Gastrocnemius medialis (tissue), 4 donors: ENCODE results near the gene ZNF776.

Experiments used
- CTCF ChIP-seq, 5 experiments: fragments of 450-650 bp in 3 of 5; fragments of 200-600 bp in 2 of 5; sonication (generic) in 2 of 5; IDR thresholded peaks in 4 of 5; conservative IDR thresholded peaks in 1 of 5; 1 replicate in 4 of 5; 2 replicates in 1 of 5; pipeline ENCODE4 v1.5.1; 2016 to 2019; ENCODE audit warnings: antibody characterized with exemption in 5 of 5, mild to moderate bottlenecking in 3 of 5, moderate library complexity in 3 of 5
- POLR2A ChIP-seq, 2 donors: fragments of 450-650 bp; IDR thresholded peaks; one replicate each; pipeline ENCODE4 v1.6.1; 2017; ENCODE audit warnings: antibody characterized with exemption in 2 of 2, mild to moderate bottlenecking in 2 of 2, moderate library complexity in 2 of 2

- TF ChIP-seq CTCF (IDR thresholded peaks at IDR 0.05 in 4 of 5, conservative IDR thresholded peaks at IDR 0.05 in 1 of 5): no peak
- no peak for TF ChIP-seq POLR2A (IDR thresholded peaks at IDR 0.05)
Observed at GRCh38 chr19:57719901-57720519, 26.6 kb upstream of the ZNF776 start.
